Smooth muscle cell of the brain vasculature (primary cell): Measurements from ENCODE around the gene BANF2.
"Not testable (repeated sequence)": the region's sequence is repeated elsewhere in the genome, so short reads cannot be mapped to it uniquely, and the experiment has no call there.

ENCODE experiments used
- DNase-seq: peaks from one replicate; pipeline ENCODE4 v3.0.0-alpha.2; 2012; ENCODE audit warnings: low read depth, low spot score

The BANF2 gene

DNA sequence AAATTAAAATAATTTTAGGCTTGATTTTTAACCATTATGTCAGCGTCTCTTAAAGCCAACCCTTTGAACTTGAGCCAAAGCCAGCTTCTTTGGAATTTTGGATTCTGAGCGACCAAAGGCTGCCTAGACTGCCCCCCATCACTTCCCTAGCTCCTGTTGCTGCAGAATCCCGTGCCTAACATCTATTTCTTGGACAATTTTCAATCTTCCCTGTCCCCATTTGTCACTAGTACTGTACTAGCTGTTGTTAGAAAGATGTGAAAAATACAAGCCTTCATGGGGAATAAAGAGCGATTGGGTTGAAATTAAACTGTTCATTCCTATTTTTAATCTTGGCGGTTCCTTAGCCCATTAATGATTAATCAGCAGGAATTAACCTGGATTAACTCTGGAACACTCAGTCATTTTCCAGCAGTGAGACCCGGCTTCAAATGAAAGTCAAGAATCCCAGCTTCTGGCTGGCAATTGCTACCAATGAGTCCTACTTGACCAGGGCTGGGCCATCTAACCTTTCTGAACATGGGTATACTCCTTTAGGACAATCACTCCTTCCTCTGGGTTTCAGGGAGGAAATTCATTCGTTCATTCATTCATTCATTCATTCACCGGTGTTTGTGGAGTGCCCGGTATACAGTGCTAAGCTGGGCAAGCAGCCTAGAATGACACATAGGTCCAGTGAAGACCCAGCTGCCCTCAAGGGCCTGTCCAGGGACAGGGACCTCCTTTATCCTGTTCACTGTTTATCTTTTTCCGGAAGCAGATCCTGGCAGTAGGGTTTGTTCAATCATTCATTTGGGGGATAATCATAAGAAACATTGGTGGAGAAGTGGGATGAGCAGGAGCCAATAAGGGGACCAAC, 16.3 kb upstream of the BANF2 start:
- no peak for DNase-seq

DNA sequence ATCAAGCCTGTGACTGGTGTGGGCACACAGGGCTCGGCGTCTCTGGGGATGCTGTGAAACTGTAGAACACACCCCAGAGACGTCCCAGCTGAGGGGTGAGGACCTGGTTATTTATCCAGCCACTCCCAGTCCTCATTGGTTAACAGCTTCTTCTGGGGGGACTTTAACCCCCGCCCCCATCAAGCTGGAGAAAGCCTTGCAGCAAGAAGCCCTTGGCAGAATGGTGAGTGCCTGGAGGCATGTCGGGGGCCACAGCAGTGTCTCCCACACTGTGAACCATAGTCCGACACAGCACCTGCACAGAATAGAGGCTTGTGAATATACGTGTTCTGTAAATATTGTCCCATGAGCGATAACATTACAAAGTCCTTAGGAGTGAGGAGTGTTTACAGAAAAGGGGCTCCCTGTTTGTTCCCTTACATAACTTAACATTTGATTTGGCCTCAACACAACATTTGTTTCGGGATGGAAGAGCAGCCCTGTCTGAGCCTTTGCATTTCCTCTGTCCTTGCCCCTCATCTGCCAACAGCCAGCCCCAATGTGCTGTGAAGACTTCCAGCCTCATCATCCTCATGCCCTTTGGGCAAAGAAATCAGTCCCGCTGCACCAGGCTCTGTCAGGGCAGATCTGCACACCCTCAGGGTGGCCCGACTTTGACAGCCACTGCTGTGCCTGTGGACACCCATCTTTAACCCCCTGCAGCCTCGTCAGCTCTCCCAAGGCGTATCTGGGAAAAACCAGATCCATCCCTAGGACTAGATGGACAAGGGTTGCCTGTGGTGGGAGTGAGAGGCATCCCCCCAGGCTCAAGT, 15.5 kb upstream of the BANF2 start:
- DNase-seq = no peak

DNA sequence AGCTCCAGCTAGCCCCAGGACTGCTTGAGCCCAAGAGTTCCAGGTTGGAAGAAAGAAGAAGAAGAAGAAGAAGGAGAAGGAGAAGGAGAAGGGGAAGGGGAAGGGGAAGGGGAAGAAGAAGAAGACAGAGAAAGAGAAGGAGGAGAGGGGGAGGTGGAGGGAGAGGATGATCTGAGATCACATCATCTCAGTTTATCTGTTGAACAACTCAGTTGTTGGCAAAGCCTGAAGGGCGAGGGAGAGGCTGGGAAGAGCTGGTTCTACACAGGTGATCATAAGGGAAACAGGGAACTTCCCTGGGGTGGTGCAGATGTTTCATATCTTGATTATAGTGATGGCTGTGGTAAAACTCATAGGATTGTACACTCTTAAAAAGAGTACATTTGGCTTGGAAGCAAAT, 14.6 kb upstream of the BANF2 start:
- DNase-seq = no peak

DNA sequence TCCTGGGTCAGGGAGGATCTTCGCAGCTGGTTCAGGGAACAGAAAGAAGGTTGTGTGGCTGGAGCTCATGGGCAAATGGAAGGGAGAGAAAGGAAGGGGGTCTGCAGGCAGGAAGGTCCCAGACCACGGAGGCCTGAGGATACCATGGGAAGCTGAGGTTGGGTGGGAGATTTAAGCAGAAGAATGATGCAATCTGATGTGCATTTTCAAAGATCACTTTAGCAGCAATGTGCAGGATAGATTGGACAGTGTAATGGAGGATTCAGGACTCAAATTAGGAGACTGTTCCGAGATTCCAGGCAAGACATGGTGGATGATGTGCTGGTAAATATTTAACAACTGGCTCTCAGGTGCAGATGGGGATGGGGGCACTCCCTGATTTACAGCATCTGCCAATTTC, 12.0 kb upstream of the BANF2 start:
- no peak for DNase-seq

DNA sequence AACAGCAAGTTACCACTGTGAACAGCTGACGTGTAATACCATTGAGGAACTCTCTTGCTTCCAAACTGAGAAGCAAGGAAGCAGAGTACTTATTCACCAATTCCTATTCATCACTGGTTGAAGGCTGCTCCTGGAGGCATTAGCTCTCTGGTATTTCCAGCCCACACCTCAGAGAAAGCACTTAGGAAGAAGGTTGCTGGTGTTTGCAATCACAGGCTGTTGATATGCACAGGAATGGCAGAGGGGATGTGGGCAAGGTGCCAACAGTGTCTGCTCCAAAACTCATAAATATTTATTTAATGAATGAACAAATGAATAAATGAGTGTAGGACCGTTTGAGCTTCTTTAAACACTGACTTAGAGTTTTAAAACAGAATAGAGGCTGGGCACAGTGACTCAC, 10.8 kb upstream of the BANF2 start:
- no peak for DNase-seq

DNA sequence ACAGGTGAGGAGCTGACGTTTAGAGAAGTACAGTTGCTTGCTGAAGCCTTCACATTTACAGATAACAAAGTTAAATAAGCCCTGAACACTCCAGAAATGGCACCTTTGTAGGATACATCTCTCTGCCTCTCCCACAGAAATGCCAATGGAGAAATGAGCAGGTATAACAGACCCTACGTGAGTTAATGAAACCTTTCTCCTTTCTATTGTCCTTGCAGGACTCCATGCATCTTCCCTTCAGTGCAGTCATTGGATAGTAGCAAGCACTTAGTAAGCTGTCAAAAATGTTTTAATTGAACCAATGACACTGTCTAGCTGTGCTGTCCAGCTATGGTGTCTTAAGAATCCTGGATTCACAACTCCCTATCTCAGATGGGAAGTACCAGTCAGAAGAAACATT, 9.6 kb upstream of the BANF2 start:
- no peak for DNase-seq

DNA sequence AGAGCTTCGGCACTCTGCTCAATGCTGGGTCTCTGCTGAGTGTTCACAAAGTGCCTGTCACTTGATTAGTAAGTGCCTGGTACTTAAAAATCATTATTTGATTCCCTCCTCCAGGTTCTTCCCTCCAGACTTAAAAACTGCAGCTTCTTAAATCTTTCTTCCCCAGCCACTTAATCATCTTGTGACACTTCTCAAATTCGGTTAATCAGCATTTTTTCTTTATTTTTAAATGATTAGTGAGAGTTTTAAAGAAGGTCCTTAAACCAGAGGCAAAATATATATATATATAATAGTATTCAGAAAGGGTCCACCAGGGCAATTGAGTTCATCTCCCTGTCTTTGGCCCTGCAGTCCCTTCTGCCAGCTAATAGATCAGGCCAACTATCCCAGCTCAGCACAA, 8.0 kb upstream of the BANF2 start:
- no peak for DNase-seq

DNA sequence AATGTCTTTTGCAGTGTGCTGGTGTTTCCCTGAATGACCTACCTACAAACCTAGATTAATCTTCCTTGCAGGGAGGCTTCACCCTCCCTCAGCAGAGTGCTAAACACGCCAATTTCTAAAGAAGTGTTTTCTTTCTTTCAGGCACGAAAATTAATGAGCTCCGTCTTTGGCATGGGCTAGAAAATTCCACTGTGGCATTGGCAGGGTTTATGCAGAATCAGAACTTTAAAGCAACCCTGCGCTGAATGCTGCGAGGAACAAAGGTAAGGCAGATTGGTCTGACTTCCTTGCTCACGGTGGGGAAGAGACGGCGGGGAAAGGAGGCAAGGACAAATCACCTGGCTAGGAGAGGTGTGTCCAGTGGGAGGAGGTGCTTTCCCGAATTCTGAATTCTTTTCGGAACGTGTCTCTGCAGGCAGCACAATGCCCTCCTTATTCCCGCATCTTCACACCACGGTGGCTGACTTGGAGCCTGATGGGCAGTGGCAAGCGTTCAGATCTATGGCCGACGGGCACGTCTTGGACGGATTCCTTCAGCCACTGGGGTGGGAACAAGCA, 6.2 kb upstream of the BANF2 start:
- no peak for DNase-seq

DNA sequence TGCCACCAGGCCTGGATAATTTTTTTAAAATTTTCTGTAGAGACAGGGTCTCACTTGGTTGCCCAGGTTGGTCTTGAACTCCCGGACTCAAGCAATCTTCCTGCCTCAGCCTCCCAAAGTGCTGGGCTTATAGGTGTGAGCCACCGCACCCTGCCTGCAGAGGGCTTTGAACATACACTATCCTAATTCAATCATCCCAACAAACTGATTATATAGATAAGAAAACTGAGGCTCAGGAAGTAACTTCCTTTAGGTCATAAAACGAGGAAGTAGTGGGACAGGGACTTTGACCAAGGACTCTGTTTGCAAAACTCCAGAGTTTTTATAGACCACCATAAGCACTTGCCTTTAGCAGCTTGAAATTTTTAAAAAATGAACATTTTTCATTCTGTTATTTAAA, 5.0 kb upstream of the BANF2 start:
- DNase-seq = no peak

DNA sequence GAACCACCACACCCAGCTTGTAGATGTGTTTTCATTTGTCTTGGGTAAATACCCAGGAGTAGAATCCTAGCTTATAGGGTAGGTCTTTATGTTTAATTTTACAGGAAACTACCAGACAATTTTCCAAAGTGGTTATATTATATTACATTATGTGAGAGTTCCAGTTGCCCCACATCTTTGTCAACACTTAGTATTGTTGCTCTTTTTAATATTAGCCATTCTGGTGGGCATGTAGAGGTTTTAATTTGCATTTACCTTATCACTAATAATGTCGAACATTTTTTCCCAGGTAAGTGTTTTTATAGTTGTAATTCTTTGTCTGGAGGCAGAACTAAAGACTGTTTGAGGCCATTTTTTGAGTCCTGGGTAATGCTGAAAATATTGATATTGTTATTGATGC, 3.5 kb upstream of the BANF2 start:
- DNase-seq = no peak

DNA sequence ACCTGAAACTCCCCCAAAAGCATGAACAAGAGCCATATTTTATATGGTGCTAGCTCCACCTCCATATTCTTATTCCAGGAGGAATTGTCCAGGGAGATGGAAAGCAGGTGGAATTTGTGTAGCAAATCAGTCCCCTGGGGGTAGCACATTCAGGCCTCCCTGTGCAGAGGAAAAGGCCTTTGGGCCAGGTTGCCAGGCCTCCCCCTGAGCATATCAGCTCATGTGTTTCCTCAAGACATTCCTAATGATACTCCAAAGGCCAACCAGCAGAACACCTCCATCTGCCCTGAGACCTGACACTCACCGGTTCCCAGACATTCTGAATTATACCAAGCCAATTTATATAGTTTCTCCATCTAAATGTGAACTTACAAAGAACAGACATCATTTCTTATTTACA, 2.6 kb upstream of the BANF2 start:
- no peak for DNase-seq

DNA sequence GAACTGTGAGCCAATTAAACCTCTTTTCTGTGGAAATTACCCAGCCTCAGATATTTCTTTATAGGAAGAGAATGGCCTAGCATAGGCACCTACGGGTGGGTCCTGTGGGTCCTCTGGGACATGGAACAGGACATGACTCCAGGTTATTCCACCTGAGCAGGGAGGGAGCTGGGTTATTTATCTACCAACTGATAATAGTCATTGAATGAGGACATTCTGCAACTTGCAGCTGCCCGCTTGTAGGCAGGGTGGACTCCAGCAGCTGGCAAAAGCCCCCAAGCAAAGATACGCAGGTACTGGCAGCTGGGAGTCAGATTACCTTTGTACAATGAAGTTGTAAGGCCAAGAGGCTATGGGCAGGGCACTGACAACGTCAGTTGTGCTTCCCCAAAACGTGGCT, 1.4 kb upstream of the BANF2 start:
- DNase-seq = no peak

DNA sequence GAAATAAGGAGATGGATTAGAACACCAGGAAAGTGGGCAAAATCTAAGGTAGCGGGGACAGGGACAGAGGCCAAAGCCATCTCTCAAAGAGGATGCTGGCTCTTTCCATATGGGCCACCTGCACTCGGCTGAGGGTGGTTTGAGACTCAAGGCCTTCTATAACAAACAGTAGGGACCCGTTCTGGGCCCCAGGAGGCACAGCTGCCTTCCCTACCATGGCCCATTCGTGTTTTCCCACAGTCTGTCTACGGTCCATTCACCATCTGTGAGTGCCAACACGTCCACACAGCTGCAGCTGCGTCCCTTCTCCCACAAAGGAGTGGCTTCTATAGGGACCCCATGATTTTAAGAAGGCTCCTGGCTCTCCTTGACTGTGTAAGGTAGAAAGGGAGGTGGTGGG, 871 bp downstream of the BANF2 start:
- no peak for DNase-seq

DNA sequence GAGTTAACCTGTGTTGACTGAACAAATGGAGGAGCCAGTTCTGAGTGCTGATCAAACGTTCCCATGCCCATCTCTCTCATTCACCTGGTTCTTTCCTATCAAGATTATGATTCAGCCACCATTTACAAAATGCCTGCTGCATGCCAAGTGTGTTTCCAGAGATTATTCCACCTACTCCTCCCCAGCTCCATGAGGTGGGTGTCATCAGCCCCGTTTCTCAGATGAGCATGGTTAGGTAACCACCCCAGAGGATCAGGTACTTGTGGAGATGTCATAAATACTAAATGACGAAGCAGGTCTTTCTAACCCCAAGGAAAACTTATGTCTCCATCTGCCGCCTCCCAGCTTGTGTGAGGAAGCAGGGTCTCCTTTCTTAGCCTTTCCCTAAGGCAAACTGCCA, 2.1 kb downstream of the BANF2 start:
- no peak for DNase-seq

DNA sequence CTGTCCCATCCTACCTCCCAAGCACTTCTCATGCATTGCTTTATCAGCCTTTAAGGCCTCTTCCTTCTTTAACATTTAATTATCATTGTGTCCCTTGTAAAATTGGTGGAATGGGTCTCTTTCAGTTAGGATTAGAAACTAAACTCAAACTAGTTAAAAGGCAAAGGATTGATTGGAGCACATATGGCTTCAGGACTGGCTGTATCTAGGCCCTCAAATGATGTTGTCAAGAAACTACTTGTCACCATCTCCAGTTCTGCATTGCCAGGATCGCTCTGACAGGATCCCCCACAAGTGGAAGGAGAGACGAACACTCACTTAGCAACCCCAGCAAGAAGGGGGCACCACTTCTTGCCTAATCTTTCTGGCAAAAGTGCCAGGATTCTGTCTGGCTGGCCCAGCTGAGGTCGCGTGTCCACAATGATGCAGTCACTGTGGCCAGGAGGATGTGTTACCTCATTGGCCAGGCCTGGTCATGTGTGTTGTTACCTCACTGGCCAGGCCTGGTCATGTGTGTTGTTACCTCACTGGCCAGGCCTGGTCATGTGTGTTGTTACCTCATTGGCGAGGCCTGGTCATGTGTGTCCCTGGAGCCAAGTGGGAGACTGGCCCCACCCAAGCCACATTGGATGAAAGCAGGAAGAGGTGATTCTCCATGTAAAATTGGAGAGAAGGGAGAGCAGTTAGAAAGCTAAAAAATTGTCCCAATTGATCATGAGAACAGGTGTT, 5.0 kb downstream of the BANF2 start:
- no peak for DNase-seq

DNA sequence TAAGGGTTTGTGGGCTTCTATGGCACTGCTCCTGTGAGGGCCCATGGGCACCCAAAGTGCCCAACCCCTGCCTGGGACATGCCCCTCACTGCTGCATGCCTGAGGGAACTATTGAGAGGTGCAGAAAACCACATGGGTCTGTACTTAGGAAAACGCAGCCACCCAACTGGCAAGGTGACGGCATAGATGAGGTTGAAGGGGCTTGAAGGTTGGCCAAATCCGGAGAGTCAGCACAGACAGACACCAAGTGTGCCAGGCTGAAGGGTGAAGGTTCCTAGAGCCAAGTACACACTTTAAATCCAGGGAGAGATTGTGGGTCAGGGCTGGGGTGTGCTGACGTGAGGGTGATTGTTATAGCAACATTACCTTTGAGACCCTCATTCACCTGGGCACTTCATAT, 6.2 kb downstream of the BANF2 start:
- no peak for DNase-seq

DNA sequence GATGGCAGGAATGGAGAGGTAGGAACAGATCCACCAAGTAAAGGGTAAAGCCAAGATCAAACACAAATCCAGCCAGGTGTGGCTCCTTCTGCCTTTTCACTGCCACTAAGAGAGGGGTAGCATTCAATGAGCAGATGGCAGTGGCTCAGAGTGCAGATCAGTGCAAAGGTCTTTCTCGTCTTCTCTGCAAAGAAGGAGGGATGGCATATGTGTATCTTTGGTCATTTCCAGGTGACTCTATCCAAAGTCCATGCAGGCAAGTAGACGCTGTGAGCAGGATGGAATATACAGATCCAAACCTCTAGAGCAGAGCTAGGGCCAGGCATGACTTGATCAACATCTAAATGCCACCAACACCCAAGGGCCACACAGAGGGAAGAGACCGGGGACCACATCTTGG, 6.9 kb downstream of the BANF2 start:
- no peak for DNase-seq

DNA sequence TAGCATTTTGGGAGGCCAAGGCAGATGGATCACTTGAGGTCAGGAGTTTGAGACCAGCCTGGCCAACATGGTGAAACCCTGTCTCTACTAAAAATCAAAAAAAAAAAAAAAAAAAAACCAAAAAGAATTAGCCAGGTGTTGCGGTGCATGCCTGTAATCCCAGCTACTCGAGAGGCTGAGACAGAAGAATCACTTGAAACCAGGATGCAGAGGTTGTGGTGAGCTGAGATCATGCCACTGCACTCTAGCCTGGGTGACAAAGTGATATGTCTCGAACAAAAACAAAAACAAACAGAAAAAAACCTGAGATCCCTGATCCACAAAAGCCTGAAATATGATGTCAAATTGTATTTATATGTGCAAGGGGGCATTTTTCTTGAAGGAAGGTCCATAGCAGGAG, 8.2 kb downstream of the BANF2 start:
- not testable (repeated sequence) for DNase-seq

DNA sequence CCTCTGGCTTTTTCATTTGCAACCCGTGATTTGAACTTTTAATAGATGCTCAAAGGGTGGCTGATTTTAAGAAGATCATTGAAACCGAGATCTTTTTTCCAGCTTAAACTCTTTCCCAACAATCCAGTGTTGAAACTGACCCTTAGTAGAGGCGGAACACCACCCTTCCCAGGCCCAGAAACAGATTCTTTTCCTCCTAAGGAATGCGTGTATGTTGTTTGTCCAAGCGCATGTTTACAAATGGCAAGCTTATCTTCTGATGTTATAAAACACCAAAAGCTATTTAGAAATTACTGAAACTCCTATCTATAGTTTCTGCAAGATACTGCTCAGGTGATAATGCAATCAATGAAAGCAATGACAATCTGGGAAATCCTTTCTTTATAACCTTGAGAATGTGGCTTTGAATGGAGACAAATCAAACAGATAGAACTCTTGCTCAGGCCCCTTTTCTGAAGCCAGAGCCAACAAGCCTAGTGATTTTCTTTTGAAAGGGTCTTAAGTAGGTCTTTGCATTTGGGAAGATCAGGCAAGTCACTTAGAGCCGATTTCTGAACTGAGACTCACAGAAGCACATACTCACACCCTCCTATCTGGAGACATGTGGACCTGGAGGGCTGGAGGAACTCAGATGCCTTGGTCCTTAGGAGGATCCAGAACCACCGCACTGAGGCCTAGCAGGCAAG, 9.1 kb downstream of the BANF2 start:
- DNase-seq = no peak

DNA sequence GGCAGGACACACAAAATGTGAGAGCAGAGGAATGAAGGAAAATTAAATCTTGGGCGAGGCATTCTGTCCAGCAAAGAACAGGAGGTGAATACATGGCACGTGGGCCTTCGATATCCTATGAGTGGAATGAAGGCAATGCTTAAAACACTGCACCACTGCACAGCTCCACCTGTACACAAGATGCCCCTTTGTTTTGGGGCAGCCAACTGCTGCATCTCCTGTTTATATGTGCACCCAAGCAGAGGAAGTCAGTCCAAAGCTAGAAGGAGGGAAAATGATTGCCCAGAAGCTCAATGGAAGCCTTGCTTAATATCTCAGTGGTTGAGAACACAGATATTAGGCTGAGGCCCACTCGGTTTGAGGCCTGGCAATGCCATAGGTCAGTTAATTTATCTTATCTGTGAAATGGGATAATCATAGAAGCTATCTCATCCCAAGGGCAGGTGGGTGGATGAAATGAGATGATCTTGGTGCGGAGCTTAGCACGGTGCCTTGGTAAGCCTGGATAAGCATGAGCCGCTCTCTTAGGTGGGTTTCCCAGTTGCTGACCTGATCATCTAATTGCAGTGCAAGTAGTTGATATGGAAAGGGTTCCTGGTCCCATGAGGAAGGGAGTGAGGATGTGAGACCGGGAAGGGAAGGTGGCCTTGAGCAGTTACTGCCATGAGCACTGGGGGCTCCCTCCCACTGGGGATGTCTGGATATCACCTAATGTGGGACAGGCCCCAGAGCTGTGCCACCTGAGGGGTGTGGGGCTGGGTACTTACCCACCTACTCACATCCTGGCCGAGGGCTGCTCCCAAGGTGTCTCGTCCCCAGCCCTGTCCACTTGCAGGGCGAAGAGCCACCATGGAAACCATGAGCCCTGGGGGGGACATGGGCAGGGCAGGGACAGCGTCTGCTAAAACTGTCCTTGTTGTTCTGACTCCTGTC, 9.9 kb downstream of the BANF2 start:
- DNase-seq = no peak
